GM23338 (cell line): ENCODE measurements around the gene PRR22. TPM values are rescaled to one million over a fixed set of nuclear protein-coding genes. Genes with fewer than 3 reads are reported as not detected.
A peak's percentile ranks its signal among the peaks of the same experiment; 100 is the strongest.

ENCODE experiments used
- ATAC-seq: fragments of 200-7000 bp; cut with Tn5 transposase; 3 replicates; pipeline ENCODE4 v1.9.1; 2020
- DNase-seq: peaks from one replicate; pipeline ENCODE4 v3.0.0-alpha.2; 2015; ENCODE audit warnings: low spot score
- H2AFZ ChIP-seq: fragments of 200-600 bp; sonication (generic); 2 replicates; pipeline ENCODE4 v1.8.0; 2016; ENCODE audit warnings: antibody characterized with exemption, mild to moderate bottlenecking, moderate library complexity
- H3F3A ChIP-seq: fragments of 200-600 bp; sonication (generic); replicated peaks from 2 replicates; pipeline ENCODE4 v1.8.0; 2017; ENCODE audit warnings: antibody characterized with exemption, mixed run types, low read depth
- H3K27ac ChIP-seq: fragments of 200-600 bp; sonication (generic); 2 replicates; pipeline ENCODE4 v1.6.1; 2016; ENCODE audit warnings: low read depth
- H3K27me3 ChIP-seq: fragments of 200-600 bp; sonication (generic); 2 replicates; pipeline ENCODE4 v1.8.0; 2016; ENCODE audit warnings: mild to moderate bottlenecking, mixed run types, moderate library complexity; ENCODE audit not compliant: insufficient read depth
- H3K36me3 ChIP-seq: fragments of 200-600 bp; sonication (generic); 2 replicates; pipeline ENCODE4 v1.8.0; 2016; ENCODE audit warnings: mild to moderate bottlenecking; ENCODE audit not compliant: insufficient read depth
- H3K4me1 ChIP-seq: fragments of 200-600 bp; sonication (generic); 2 replicates; pipeline ENCODE4 v1.8.0; 2016; ENCODE audit warnings: mild to moderate bottlenecking, moderate library complexity; ENCODE audit not compliant: insufficient read depth
- H3K4me2 ChIP-seq: fragments of 200-600 bp; sonication (generic); 2 replicates; pipeline ENCODE4 v1.7.1; 2017; ENCODE audit warnings: mixed run types
- H3K4me3 ChIP-seq: fragments of 200-600 bp; sonication (generic); 2 replicates; pipeline ENCODE4 v1.6.1; 2016; ENCODE audit warnings: mixed run types
- H3K79me2 ChIP-seq: fragments of 200-600 bp; sonication (generic); replicated peaks from 2 replicates; pipeline ENCODE4 v1.8.0; 2017; ENCODE audit warnings: mild to moderate bottlenecking; ENCODE audit not compliant: insufficient read depth
- H3K9me2 ChIP-seq: fragments of 200-600 bp; sonication (generic); 2 replicates; pipeline ENCODE4 v1.8.0; 2017; ENCODE audit not compliant: insufficient read depth
- H4K20me1 ChIP-seq: fragments of 200-600 bp; sonication (generic); replicated peaks from 2 replicates; pipeline ENCODE4 v1.8.0; 2017; ENCODE audit warnings: mild to moderate bottlenecking; ENCODE audit not compliant: insufficient read depth
- H3K27ac Mint-ChIP-seq: 2 replicates; pipeline ENCODE4 v1.8.0; 2020; ENCODE audit warnings: inconsistent platforms, mild to moderate bottlenecking, moderate library complexity, mixed read lengths
- H3K27me3 Mint-ChIP-seq: 3 replicates; pipeline ENCODE4 v1.8.0; 2022; ENCODE audit warnings: low read depth, mild to moderate bottlenecking, moderate library complexity, mixed read lengths, inconsistent platforms; ENCODE audit not compliant: insufficient read depth, poor library complexity
- H3K36me3 Mint-ChIP-seq: 3 replicates; pipeline ENCODE4 v1.8.0; 2021; ENCODE audit warnings: low read depth, mild to moderate bottlenecking, inconsistent platforms, moderate library complexity, mixed read lengths
- H3K4me1 Mint-ChIP-seq: 3 replicates; pipeline ENCODE4 v1.8.0; 2020; ENCODE audit warnings: mild to moderate bottlenecking, inconsistent platforms, mixed read lengths
- H3K4me3 Mint-ChIP-seq: 3 replicates; pipeline ENCODE4 v1.8.0; 2021; ENCODE audit warnings: moderate library complexity, mild to moderate bottlenecking, inconsistent platforms, mixed read lengths
- H3K9me3 Mint-ChIP-seq: 3 replicates; pipeline ENCODE4 v1.8.0; 2020; ENCODE audit warnings: moderate library complexity, mild to moderate bottlenecking, inconsistent platforms, mixed read lengths
- CREB1 ChIP-seq: fragments of 250-450 bp; sonication (Bioruptor Pico); IDR thresholded peaks from 2 replicates; pipeline ENCODE4 v1.5.0; 2020; ENCODE audit warnings: low read depth, mild to moderate bottlenecking, moderate library complexity
- CTCF ChIP-seq, 2 experiments: fragments of 200-600 bp in 1 of 2; sonication (generic) in 1 of 2; conservative IDR thresholded peaks; 2 replicates each; pipeline versions ENCODE4 v1.5.1 to v1.6.1; 2016 to 2017; ENCODE audit warnings: antibody characterized with exemption in 2 of 2, low read depth in 2 of 2, mild to moderate bottlenecking in 2 of 2, moderate library complexity in 1 of 2
- ETS1 ChIP-seq: IDR thresholded peaks from 2 replicates; pipeline ENCODE4 v1.6.1; 2016; ENCODE audit warnings: antibody characterized with exemption
- EZH2 ChIP-seq: fragments of 200-600 bp; sonication (generic); IDR thresholded peaks from one replicate; pipeline ENCODE4 v1.8.0; 2017; ENCODE audit warnings: antibody characterized with exemption, mild to moderate bottlenecking, low read depth; ENCODE audit not compliant: unreplicated experiment
- EZH2phosphoT487 ChIP-seq: fragments of 200-600 bp; sonication (generic); IDR thresholded peaks from one replicate; pipeline ENCODE4 v1.8.1; 2018; ENCODE audit warnings: antibody characterized with exemption; ENCODE audit not compliant: unreplicated experiment
- JUNB ChIP-seq: IDR thresholded peaks from one replicate; pipeline ENCODE4 v1.6.1; 2016; ENCODE audit warnings: antibody characterized with exemption; ENCODE audit not compliant: unreplicated experiment
- NANOG ChIP-seq: IDR thresholded peaks from 2 replicates; pipeline ENCODE4 v1.6.1; 2016; ENCODE audit warnings: antibody characterized with exemption, borderline replicate concordance
- POLR2AphosphoS5 ChIP-seq: IDR thresholded peaks from 2 replicates; pipeline ENCODE4 v1.6.1; 2016; ENCODE audit warnings: antibody characterized with exemption, low read depth
- STAT1 ChIP-seq: IDR thresholded peaks from one replicate; pipeline ENCODE4 v1.6.1; 2016; ENCODE audit warnings: antibody characterized with exemption; ENCODE audit not compliant: unreplicated experiment
- ZNF114 ChIP-seq: fragments of 250-450 bp; sonication (Bioruptor Pico); IDR thresholded peaks from 2 replicates; pipeline ENCODE4 v1.5.0; 2020; ENCODE audit warnings: mild to moderate bottlenecking, moderate library complexity
- ZNF331 ChIP-seq: fragments of 250-450 bp; sonication (Bioruptor Pico); IDR thresholded peaks from 2 replicates; pipeline ENCODE4 v1.5.0; 2020; ENCODE audit warnings: low read depth, mild to moderate bottlenecking, moderate library complexity
- polyA plus RNA-seq: library from polyadenylated mRNA; unstranded; fragments of >200 nt; fragmentation: Nextera tagmentation; extraction: Ambion mirVana; gene quantifications from 2 replicates; pipeline ENCODE4 v1.2.1, GENCODE V29; 2016
- total RNA-seq: library from RNA; depleted of rRNA; stranded (reverse); fragments of >200 nt; shearing (Covaris generic); gene quantifications from 2 replicates; pipeline ENCODE4 v1.2.3, GENCODE V29; 2014
- TF ChIP-seq, protein P1 (sequence below): IDR thresholded peaks from one replicate; pipeline ENCODE4 v1.6.1; 2018; ENCODE audit warnings: antibody characterized with exemption; ENCODE audit not compliant: unreplicated experiment
- TF ChIP-seq, protein P2 (sequence below): fragments of 250-450 bp; sonication (Bioruptor Pico); IDR thresholded peaks from 2 replicates; pipeline ENCODE4 v1.5.0; 2020; ENCODE audit warnings: mild to moderate bottlenecking, moderate library complexity

PRR22 gene
- total and polyA plus RNA-seq, 2 experiments from 2014 or later: 1.0 to 1.2 TPM

- Histone ChIP-seq H3K27me3 (no peaks in the 10 kb centered on the region), H3K4me3 (no peak overlapping the region), H3K79me2 (no peaks in the 10 kb centered on the region), H3K4me1 (no peaks in the 10 kb centered on the region), H4K20me1 (peaks cover 2% of the 10 kb centered on the region; the same call in 1 of the 2 replicates), H3K36me3 (peaks cover 5% of the 10 kb centered on the region; the same call in 1 of the 2 replicates), H3K9me2 (no peaks in the 10 kb centered on the region), H3K4me2 (no peak overlapping the region), H3F3A (no peaks in the 10 kb centered on the region), H2AFZ (no peak overlapping the region), H3K27ac (no peak overlapping the region)
- Mint-ChIP-seq H3K4me1 (peaks cover 5% of the 10 kb centered on the region), H3K36me3 (peaks cover 41% of the 10 kb centered on the region), H3K4me3 (peak overlapping the region; percentile 99), H3K27ac (no peak overlapping the region), H3K27me3 (peaks cover 19% of the 10 kb centered on the region), H3K9me3 (no peaks in the 10 kb centered on the region; the same call in 1 of the 3 replicates)
- TF ChIP-seq, protein P1, sequence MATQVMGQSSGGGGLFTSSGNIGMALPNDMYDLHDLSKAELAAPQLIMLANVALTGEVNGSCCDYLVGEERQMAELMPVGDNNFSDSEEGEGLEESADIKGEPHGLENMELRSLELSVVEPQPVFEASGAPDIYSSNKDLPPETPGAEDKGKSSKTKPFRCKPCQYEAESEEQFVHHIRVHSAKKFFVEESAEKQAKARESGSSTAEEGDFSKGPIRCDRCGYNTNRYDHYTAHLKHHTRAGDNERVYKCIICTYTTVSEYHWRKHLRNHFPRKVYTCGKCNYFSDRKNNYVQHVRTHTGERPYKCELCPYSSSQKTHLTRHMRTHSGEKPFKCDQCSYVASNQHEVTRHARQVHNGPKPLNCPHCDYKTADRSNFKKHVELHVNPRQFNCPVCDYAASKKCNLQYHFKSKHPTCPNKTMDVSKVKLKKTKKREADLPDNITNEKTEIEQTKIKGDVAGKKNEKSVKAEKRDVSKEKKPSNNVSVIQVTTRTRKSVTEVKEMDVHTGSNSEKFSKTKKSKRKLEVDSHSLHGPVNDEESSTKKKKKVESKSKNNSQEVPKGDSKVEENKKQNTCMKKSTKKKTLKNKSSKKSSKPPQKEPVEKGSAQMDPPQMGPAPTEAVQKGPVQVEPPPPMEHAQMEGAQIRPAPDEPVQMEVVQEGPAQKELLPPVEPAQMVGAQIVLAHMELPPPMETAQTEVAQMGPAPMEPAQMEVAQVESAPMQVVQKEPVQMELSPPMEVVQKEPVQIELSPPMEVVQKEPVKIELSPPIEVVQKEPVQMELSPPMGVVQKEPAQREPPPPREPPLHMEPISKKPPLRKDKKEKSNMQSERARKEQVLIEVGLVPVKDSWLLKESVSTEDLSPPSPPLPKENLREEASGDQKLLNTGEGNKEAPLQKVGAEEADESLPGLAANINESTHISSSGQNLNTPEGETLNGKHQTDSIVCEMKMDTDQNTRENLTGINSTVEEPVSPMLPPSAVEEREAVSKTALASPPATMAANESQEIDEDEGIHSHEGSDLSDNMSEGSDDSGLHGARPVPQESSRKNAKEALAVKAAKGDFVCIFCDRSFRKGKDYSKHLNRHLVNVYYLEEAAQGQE: no peak
- no peak for TF ChIP-seq JUNB
- no peak for TF ChIP-seq ZNF114 (CRISPR knock-in tag)
- no peak for TF ChIP-seq NANOG
- no peak for TF ChIP-seq EZH2
- TF ChIP-seq, protein P2, sequence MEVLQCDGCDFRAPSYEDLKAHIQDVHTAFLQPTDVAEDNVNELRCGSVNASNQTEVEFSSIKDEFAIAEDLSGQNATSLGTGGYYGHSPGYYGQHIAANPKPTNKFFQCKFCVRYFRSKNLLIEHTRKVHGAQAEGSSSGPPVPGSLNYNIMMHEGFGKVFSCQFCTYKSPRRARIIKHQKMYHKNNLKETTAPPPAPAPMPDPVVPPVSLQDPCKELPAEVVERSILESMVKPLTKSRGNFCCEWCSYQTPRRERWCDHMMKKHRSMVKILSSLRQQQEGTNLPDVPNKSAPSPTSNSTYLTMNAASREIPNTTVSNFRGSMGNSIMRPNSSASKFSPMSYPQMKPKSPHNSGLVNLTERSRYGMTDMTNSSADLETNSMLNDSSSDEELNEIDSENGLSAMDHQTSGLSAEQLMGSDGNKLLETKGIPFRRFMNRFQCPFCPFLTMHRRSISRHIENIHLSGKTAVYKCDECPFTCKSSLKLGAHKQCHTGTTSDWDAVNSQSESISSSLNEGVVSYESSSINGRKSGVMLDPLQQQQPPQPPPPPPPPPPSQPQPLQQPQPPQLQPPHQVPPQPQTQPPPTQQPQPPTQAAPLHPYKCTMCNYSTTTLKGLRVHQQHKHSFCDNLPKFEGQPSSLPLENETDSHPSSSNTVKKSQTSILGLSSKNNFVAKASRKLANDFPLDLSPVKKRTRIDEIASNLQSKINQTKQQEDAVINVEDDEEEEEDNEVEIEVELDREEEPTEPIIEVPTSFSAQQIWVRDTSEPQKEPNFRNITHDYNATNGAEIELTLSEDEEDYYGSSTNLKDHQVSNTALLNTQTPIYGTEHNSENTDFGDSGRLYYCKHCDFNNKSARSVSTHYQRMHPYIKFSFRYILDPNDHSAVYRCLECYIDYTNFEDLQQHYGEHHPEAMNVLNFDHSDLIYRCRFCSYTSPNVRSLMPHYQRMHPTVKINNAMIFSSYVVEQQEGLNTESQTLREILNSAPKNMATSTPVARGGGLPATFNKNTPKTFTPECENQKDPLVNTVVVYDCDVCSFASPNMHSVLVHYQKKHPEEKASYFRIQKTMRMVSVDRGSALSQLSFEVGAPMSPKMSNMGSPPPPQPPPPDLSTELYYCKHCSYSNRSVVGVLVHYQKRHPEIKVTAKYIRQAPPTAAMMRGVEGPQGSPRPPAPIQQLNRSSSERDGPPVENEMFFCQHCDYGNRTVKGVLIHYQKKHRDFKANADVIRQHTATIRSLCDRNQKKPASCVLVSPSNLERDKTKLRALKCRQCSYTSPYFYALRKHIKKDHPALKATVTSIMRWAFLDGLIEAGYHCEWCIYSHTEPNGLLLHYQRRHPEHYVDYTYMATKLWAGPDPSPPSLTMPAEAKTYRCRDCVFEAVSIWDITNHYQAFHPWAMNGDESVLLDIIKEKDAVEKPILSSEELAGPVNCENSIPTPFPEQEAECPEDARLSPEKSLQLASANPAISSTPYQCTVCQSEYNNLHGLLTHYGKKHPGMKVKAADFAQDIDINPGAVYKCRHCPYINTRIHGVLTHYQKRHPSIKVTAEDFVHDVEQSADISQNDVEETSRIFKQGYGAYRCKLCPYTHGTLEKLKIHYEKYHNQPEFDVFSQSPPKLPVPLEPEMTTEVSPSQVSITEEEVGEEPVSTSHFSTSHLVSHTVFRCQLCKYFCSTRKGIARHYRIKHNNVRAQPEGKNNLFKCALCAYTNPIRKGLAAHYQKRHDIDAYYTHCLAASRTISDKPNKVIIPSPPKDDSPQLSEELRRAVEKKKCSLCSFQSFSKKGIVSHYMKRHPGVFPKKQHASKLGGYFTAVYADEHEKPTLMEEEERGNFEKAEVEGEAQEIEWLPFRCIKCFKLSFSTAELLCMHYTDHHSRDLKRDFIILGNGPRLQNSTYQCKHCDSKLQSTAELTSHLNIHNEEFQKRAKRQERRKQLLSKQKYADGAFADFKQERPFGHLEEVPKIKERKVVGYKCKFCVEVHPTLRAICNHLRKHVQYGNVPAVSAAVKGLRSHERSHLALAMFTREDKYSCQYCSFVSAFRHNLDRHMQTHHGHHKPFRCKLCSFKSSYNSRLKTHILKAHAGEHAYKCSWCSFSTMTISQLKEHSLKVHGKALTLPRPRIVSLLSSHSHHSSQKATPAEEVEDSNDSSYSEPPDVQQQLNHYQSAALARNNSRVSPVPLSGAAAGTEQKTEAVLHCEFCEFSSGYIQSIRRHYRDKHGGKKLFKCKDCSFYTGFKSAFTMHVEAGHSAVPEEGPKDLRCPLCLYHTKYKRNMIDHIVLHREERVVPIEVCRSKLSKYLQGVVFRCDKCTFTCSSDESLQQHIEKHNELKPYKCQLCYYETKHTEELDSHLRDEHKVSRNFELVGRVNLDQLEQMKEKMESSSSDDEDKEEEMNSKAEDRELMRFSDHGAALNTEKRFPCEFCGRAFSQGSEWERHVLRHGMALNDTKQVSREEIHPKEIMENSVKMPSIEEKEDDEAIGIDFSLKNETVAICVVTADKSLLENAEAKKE (CRISPR knock-in tag): no peak
- TF ChIP-seq CTCF (conservative IDR thresholded peaks at IDR 0.05; ENCODE audit: low read depth in 2 of 2): no peak
- no peak for TF ChIP-seq EZH2phosphoT487
- TF ChIP-seq POLR2AphosphoS5: no peak
- TF ChIP-seq ETS1: no peak
- TF ChIP-seq ZNF331 (CRISPR knock-in tag): no peak
- no peak for TF ChIP-seq CREB1 (CRISPR knock-in tag)
- TF ChIP-seq STAT1: no peak
- ATAC-seq (no peak), DNase-seq (no peak)
Observed at GRCh38 chr19:5789351-5789761, 4.8 kb upstream of the PRR22 start.
